HG02973 (cell line): ENCODE results near the gene ZFYVE19.

Experiments
- ATAC-seq: cut with Tn5 transposase; IDR thresholded peaks from one replicate; pipeline ENCODE4 v1.9.1; 2021; ENCODE audit warnings: moderate library complexity; ENCODE audit not compliant: unreplicated experiment

ZFYVE19 gene

DNA sequence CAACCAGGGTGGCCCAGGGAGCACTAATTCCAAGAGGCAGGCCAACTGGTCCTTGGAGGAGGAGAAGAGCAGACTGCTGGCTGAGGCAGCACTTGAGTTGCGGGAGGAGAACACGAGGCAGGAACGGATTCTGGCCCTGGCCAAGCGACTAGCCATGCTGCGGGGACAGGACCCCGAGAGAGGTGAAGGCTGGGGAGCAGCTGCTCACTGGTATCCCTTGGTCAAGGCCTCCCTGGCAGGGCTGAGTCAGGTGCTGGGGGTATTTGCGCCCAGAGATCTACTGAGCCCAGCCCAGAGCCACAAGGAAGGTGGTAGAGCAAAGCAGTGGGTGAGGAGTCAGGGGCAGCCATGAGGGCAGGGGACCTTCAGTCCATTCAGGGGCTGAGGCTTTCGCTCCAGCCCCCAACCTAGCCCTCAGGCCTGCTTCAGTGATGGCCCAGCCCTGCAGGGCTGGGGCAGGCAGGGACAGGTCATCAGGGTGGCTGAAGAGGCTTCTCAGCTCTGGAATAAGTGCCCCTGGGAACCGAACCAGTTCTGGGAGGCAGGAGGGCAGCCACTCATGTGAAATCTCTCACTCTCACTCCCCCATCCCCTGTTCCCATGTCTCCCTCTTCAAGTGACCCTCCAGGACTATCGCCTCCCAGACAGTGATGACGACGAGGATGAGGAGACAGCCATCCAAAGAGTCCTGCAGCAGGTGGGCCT is 6.0 kb downstream of the ZFYVE19 start:
- no peak for ATAC-seq

GRCh38 chr15:40815042-40815698 is 8.3 kb downstream of the ZFYVE19 start:
- ATAC-seq, result no peak

DNA sequence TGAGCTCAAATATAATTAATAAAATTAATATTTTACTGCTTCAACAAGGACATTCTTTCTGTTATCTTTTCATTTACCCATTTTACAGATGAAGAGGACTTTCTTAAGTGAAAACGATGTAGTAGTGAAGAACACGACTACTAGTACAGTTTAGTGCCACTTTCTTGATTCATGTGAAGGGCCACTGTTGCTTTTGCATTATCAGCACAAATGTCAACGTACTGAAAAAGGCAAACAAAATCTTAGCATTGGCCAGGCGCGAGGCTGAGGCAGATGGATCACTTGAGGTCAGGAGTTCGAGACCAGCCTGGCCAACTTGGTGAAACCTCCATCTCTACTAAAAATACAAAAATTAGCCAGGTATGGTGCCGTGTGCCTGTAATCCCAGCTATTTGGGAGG is 12.2 kb downstream of the ZFYVE19 start:
- no peak for ATAC-seq

DNA sequence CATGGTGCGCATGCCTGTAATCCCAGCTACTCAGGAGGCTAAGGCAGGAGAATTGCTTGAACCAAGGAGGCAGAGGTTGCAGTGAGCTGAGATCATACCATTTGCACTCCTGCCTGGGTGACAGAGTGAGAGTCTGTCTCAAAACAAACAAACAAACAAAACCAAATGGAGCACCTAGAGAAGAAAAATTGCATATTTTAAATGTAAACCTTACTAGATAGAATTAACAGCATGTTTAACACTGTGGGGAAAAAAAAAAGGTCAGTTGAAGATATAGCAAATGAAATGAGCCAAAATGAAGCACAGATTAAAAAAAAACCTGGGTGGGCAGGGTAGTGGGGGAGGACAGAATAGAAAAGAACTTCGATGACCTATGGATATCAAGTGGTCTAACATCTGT is 14.3 kb downstream of the ZFYVE19 start:
- no peak for ATAC-seq

DNA sequence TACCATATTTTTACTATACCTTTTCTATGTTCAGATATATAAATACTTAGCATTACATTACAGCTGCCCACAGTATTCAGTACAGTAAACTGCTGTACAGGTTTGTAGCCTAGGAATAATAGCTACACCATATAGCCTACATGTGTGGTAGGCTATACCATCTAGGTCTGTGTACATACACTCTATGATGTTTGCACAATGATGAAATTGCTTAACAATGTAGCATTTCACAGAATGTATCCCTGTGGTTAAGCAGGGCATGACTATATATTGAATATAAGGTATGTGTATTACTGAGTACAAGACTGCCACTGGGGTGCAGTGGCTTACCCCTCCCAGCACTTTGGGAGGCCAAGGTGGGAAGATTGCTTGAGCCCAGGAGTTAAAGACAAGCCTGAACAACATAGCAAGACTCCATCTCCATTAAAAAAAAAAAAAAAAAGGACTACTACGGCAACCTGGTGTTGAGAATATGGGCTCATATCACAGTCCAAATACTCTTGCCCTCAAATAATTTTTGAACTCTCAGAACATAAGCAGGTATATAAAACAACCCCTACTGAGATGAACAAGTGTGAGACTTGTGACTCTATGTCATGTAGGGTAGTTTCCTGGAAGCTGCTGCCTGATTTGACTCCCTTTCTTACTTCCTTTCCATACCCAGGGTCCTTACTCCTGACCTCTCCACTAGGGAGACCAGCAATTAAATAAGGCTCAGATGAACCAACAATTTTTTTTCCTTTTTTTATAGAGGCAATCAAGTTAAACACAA is 16.9 kb downstream of the ZFYVE19 start:
- ATAC-seq, result no peak

DNA sequence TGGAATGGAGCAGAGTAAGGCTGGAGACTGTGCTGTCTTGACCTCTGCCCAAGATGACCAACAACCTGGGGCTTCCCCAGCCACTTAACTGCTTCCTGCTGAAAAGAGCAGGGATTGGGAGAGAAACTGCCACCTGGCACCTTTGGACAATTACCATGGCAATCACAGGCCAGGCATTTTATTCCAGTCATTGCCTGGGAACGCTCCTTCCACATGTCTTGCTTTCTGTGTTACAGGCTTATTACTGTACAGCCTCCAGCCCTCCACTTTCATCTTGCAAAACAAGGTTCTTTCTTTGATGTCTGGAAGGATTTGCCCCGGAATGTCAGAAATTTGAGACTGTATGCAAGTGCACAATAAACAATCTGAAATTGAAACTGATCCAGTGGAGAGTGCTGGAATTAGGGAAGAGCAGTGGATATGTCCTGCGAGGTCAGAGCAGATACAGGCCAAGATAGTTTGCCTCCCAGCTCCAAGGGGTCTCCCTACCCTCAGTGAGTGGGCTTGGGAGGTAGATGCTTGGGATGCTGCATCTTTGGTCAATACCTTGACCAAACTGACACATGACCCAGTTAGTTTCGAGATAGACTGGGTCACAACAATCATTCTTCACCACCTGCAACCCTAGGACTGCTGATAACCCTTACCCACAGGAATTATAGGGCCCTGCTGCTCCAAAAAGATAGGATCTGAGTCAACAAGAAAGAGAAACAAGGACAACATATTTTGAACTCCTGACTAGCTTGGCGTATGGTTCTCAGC is 19.0 kb downstream of the ZFYVE19 start:
- ATAC-seq, result no peak

DNA sequence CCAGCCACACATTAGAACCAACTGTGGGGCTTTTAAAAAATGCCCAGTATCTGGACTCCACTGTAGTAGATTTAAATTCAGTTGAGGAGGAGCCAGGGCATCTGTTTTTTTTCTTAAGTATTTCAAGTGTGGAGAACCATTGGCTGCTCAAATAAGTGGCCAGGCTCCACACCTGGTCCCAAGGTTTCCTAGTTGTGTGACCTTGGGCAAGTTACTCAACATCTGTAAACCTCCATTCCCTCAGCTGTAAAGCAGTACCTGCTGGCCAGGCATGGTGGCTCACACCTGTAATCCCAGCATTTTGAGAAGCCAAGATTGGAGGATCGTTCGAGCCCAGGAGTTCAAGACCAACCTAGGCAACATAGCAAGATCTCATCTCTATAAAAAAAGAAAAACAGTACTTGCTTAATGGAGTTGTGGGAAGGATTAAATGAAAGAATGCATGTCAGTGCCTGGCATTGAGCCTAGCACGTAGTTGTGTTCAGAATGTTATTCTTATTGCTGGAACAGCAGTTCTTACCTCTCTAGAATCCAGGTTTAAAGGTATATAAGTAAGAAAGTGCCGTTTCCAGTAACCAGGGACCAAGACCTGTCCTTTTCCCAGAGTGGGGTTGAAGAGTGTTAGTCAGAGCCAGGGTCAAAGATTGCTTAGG is 19.7 kb downstream of the ZFYVE19 start:
- no peak for ATAC-seq

- ATAC-seq, result no peak
Measured at GRCh38 chr15:40828447-40829036, 21.7 kb downstream of the ZFYVE19 start, which contains the start of gene PPP1R14D. TSS of gene PPP1R14D (minus strand) at chr15:40828708. CDS start at chr15:40828641, 67 bp downstream.

DNA sequence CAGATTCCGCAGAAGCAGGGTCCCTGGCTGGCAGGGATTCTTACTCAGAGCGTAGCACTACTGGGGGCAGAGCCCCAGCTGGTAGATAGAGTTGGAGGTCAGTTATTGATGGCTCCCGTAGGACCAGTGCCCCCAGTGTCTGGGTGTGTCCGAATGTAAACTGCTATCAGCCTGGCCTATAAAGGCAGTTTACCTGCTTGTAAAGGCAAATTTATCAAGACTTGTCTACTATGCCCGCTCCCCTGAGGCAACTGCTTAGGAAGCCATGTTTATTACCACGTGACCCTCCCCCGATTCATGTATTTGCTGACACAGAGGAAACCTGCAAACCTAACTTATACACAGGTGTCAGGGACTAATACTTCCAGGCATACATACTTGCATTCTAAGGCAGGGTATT is 22.2 kb downstream of the ZFYVE19 start:
- no peak for ATAC-seq

GRCh38 chr15:40830884-40831283 is 24.0 kb downstream of the ZFYVE19 start:
- no peak for ATAC-seq

DNA sequence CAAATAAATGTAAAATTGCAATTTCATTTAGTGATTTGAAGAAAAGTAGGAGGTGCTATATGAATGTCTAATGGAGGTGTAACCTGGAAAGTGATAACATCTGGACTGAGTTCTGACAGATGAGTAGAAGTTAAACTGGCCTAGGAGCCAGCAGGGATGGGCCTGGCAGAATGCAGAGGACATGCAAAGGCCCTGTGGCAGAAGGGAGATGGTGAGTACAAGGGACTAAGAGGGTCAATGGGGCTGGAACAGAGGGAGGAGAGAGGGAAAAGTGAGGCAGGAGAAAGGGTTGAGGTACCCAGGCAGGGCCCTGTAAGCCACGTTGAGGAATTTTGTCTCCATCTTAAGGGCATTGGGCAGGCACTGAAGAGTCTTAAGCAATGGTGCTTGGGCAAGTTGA is 25.0 kb downstream of the ZFYVE19 start:
- no peak for ATAC-seq

DNA sequence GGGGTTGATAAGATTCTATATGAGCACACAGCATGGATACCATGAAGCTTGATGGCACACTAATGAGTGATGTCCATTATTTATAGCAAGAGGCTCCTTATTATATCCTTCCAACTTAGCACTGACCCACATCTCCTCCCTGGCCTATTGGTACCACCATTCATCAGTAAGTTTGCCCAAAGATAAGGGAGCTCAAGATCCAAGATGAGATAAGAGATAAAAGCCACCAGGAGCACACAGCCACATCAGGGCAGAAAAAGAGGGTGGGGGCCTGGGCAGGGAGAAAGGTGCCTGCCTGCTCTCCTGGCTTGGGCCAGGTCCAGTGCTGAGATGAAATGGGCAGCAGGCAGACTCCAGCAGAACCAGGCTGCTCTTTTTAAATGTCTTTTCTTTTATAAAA is 26.0 kb downstream of the ZFYVE19 start:
- ATAC-seq, result no peak

GRCh38 chr15:40836020-40836419 is 29.1 kb downstream of the ZFYVE19 start:
- no peak for ATAC-seq

DNA sequence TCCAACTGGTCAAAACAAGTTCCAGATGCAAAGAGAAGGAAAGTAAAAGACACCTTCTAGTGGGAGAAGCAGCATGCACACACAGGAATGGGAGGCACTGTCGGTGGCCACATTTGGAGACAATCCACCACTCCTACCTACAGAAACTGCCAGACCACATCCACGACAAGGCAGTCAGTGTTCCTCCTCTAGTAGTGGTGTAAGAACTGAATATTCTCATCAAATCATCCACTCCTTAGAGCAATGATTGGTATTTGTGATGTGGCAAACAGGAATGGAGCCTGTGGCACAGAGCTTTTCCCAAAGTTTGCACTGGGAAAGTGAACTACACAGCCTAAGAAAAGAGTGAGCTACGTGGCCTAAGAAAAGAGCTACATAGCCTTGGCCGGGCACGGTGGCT is 31.9 kb downstream of the ZFYVE19 start:
- no peak for ATAC-seq

DNA sequence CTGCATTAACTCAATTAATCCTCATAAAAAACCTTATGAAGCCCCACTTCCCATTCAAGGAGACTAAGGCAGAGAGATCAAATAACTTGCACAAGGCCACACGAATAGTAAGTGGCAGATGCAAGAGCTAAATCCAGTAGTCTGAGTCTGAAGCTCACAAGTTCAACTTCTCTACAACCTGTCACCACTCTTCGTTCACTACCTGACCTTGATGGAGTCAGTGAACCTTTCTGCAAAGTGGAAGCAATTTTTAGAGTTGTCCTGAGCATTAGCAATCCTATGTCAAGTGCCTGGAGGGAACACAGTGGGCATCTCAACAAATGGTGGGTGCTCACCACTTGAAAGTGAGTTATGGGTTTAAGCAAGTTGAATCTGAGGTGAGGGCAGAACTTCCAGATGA is 34.9 kb downstream of the ZFYVE19 start:
- ATAC-seq, result no peak

DNA sequence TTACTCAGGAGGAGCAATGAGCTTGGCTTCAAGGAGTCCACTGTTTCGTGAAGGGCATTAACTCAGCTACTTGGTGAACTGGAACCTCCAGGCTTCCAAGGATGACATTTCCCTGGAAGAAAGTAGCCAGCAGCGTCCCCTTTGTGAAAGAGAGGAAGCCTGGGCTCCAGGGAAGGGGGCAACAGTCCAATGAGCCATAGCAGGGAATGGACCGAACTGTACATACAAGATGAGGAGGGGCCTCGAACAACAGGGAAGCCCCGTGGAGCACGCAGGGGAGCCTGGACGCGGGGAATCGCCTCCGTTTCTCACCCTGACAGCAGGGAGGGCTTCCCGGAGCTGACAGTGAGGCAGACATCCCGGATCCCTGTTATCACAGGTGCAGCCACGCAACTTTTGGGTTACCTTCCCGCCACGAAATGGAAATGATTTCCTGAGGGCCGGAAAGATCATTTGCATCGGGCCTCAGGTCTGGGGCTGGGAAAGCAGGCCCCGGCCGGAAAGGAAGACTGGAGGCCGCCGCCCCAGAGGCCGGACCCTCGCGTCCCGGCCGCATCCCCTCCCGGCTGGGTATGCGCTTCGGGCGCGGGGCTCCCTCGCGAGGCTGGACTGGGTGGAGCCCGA is 36.5 kb downstream of the ZFYVE19 start:
- ATAC-seq, result no peak

- ATAC-seq, result no peak
Measured at GRCh38 chr15:40843885-40844695, 37.2 kb downstream of the ZFYVE19 start, which contains the start of gene SPINT1. TSS of gene SPINT1 (plus strand) at chr15:40844048. CDS start at chr15:40844555, 507 bp downstream.

GRCh38 chr15:40844696-40845030 is 37.8 kb downstream of the ZFYVE19 start:
- no peak for ATAC-seq

GRCh38 chr15:40845036-40845435 is 38.1 kb downstream of the ZFYVE19 start:
- no peak for ATAC-seq
